GM23248 (cell line): ENCODE results near the gene AQP7.

Experiments
- EZH2 ChIP-seq: fragments of 200-600 bp; sonication (generic); IDR thresholded peaks from 2 replicates; pipeline ENCODE4 v1.6.1; 2018; ENCODE audit warnings: antibody characterized with exemption, mild to moderate bottlenecking; ENCODE audit not compliant: insufficient read depth, poor library complexity, severe bottlenecking
- EZH2phosphoT487 ChIP-seq: fragments of 200-600 bp; sonication (generic); IDR thresholded peaks from 2 replicates; pipeline ENCODE4 v1.6.1; 2018; ENCODE audit warnings: antibody characterized with exemption, moderate library complexity, mild to moderate bottlenecking, low read depth; ENCODE audit not compliant: insufficient read depth

GRCh38 chr9:33446240-33446945 lies 44.0 kb upstream of the AQP7 start:
- TF ChIP-seq EZH2 (no peak), EZH2phosphoT487 (no peak)
